Skeletal muscle satellite cell (primary cell): ENCODE data around the gene PRRT1B.

Experiments used
- H3K27me3 ChIP-seq: 2 replicates; pipeline ENCODE4 v1.7.0; 2013; ENCODE audit warnings: low read length; ENCODE audit not compliant: control insufficient read depth, insufficient read depth
- H3K36me3 ChIP-seq: 2 replicates; pipeline ENCODE4 v1.7.0; 2013; ENCODE audit warnings: mild to moderate bottlenecking, control low read depth, low read length; ENCODE audit not compliant: insufficient read depth
- H3K4me1 ChIP-seq: 2 replicates; pipeline ENCODE4 v1.7.0; 2013; ENCODE audit warnings: low read length; ENCODE audit not compliant: control insufficient read depth, insufficient read depth
- H3K4me2 ChIP-seq: 2 replicates; pipeline ENCODE4 v1.7.0; 2013; ENCODE audit warnings: mild to moderate bottlenecking, low read length
- H3K4me3 ChIP-seq: 2 replicates; pipeline ENCODE4 v1.7.0; 2013; ENCODE audit warnings: low read length
- H3K9ac ChIP-seq: 2 replicates; pipeline ENCODE4 v1.7.0; 2013; ENCODE audit warnings: mild to moderate bottlenecking, low read depth, low read length, moderate library complexity
- H3K9me3 ChIP-seq: replicated peaks from 2 replicates; pipeline ENCODE4 v1.7.0; 2013; ENCODE audit warnings: mild to moderate bottlenecking, control low read depth, low read length

PRRT1B gene

GRCh38 chr9:131555841-131556673, 10.7 kb downstream of the PRRT1B start:
- Histone ChIP-seq H3K36me3 (no peaks in the 10 kb centered on the region), H3K4me3 (no peak overlapping the region), H3K9ac (no peak overlapping the region), H3K9me3 (no peaks in the 10 kb centered on the region), H3K4me2 (no peak overlapping the region), H3K27me3 (peaks cover 38% of the 10 kb centered on the region), H3K4me1 (no peaks in the 10 kb centered on the region)

- no peak overlapping the region for H3K4me3 ChIP-seq
- no peaks in the 10 kb centered on the region for H3K9me3 ChIP-seq
- no peak overlapping the region for H3K4me2 ChIP-seq
- peaks cover 32% of the 10 kb centered on the region for H3K27me3 ChIP-seq
- no peaks in the 10 kb centered on the region for H3K36me3 ChIP-seq
- no peak overlapping the region for H3K9ac ChIP-seq
- no peaks in the 10 kb centered on the region for H3K4me1 ChIP-seq
Observed at GRCh38 chr9:131557855-131558548, 12.7 kb downstream of the PRRT1B start.

- H3K9me3 ChIP-seq, result no peaks in the 10 kb centered on the region
- H3K9ac ChIP-seq, result no peak overlapping the region
- H3K4me1 ChIP-seq, result no peaks in the 10 kb centered on the region
- no peak overlapping the region for H3K4me2 ChIP-seq
- no peaks in the 10 kb centered on the region for H3K36me3 ChIP-seq
- H3K27me3 ChIP-seq, result peaks cover 19% of the 10 kb centered on the region
- no peak overlapping the region for H3K4me3 ChIP-seq
Observed at GRCh38 chr9:131559421-131560000, 14.2 kb downstream of the PRRT1B start.

- no peaks in the 10 kb centered on the region for H3K4me1 ChIP-seq
- H3K9me3 ChIP-seq, result no peaks in the 10 kb centered on the region
- H3K27me3 ChIP-seq, result no peaks in the 10 kb centered on the region
- no peak overlapping the region for H3K9ac ChIP-seq
- no peaks in the 10 kb centered on the region for H3K36me3 ChIP-seq
- H3K4me3 ChIP-seq, result no peak overlapping the region
- H3K4me2 ChIP-seq, result no peak overlapping the region
Observed at GRCh38 chr9:131562032-131562959, 17.0 kb downstream of the PRRT1B start.

- Histone ChIP-seq H3K9ac (no peak overlapping the region), H3K36me3 (peaks cover 5% of the 10 kb centered on the region), H3K4me2 (no peak overlapping the region), H3K27me3 (no peaks in the 10 kb centered on the region), H3K9me3 (no peaks in the 10 kb centered on the region), H3K4me3 (no peak overlapping the region), H3K4me1 (no peaks in the 10 kb centered on the region)
Observed at GRCh38 chr9:131565369-131565768, 20.0 kb downstream of the PRRT1B start.

GRCh38 chr9:131566158-131566557, 20.8 kb downstream of the PRRT1B start:
- H3K4me1 ChIP-seq, result no peaks in the 10 kb centered on the region
- no peak overlapping the region for H3K9ac ChIP-seq
- H3K36me3 ChIP-seq, result peaks cover 5% of the 10 kb centered on the region
- H3K4me2 ChIP-seq, result no peak overlapping the region
- no peak overlapping the region for H3K4me3 ChIP-seq
- H3K9me3 ChIP-seq, result no peaks in the 10 kb centered on the region
- no peaks in the 10 kb centered on the region for H3K27me3 ChIP-seq

- Histone ChIP-seq H3K36me3 (peaks cover 5% of the 10 kb centered on the region), H3K4me3 (no peak overlapping the region), H3K4me1 (no peaks in the 10 kb centered on the region), H3K9ac (no peak overlapping the region), H3K9me3 (no peaks in the 10 kb centered on the region), H3K27me3 (no peaks in the 10 kb centered on the region), H3K4me2 (no peak overlapping the region)
Observed at GRCh38 chr9:131567910-131568309, 22.6 kb downstream of the PRRT1B start.

- Histone ChIP-seq H3K36me3 (peaks cover 24% of the 10 kb centered on the region), H3K4me1 (no peaks in the 10 kb centered on the region), H3K9me3 (no peaks in the 10 kb centered on the region), H3K4me2 (no peak overlapping the region), H3K4me3 (no peak overlapping the region), H3K9ac (no peak overlapping the region), H3K27me3 (no peaks in the 10 kb centered on the region)
Observed at GRCh38 chr9:131574730-131575640, 29.7 kb downstream of the PRRT1B start.

GRCh38 chr9:131575946-131576853, 30.9 kb downstream of the PRRT1B start:
- Histone ChIP-seq H3K9ac (no peak overlapping the region), H3K9me3 (no peaks in the 10 kb centered on the region), H3K4me1 (no peaks in the 10 kb centered on the region), H3K36me3 (peaks cover 31% of the 10 kb centered on the region), H3K27me3 (no peaks in the 10 kb centered on the region), H3K4me3 (no peak overlapping the region), H3K4me2 (no peak overlapping the region)
